Middle frontal gyrus (tissue), 1 donor: ENCODE measurements around the gene POLR3E.
"Not testable (repeated sequence)": the region's sequence is repeated elsewhere in the genome, so short reads cannot be mapped to it uniquely, and the experiment has no call there.

Experiments used
- DNase-seq: peaks from one replicate; pipeline ENCODE4 v3.0.0-alpha.2; 2015; ENCODE audit warnings: low spot score; ENCODE audit errors: extremely low spot score

POLR3E gene

GRCh38 chr16:22360963-22361659 lies 63.9 kb downstream of the POLR3E start:
- no peak for DNase-seq

- no peak for DNase-seq
Measured at GRCh38 chr16:22364241-22364640, 67.0 kb downstream of the POLR3E start.

GRCh38 chr16:22366371-22366770 lies 69.2 kb downstream of the POLR3E start:
- DNase-seq: no peak

- DNase-seq: no peak
Measured at GRCh38 chr16:22366889-22367288, 69.7 kb downstream of the POLR3E start.

- DNase-seq: not testable (repeated sequence)
Measured at GRCh38 chr16:22368200-22368826, 71.1 kb downstream of the POLR3E start.

GRCh38 chr16:22369221-22369811 lies 72.1 kb downstream of the POLR3E start:
- DNase-seq: no peak

- no peak for DNase-seq
Measured at GRCh38 chr16:22370038-22370820, 73.0 kb downstream of the POLR3E start.

- DNase-seq: no peak
Measured at GRCh38 chr16:22372882-22373661, 75.9 kb downstream of the POLR3E start.

GRCh38 chr16:22373662-22374310 lies 76.6 kb downstream of the POLR3E start:
- DNase-seq: no peak

- DNase-seq: peak; percentile 95
Measured at GRCh38 chr16:22374311-22375116, 77.3 kb downstream of the POLR3E start, which contains the start of gene CDR2. TSS of gene CDR2 (minus strand) at chr16:22374619. CDS start at chr16:22374309, 310 bp downstream.

- DNase-seq: no peak
Measured at GRCh38 chr16:22375117-22375962, 78.1 kb downstream of the POLR3E start.

- DNase-seq: no peak
Measured at GRCh38 chr16:22375963-22376640, 78.9 kb downstream of the POLR3E start.

- no peak for DNase-seq
Measured at GRCh38 chr16:22379656-22380055, 82.4 kb downstream of the POLR3E start.

- DNase-seq: no peak
Measured at GRCh38 chr16:22380529-22380928, 83.3 kb downstream of the POLR3E start.

GRCh38 chr16:22381392-22381791 lies 84.2 kb downstream of the POLR3E start:
- no peak for DNase-seq

- DNase-seq: no peak
Measured at GRCh38 chr16:22383827-22384226, 86.6 kb downstream of the POLR3E start.
